HG03097 (cell line): ENCODE data around the gene LRRC26.

Experiments
- ATAC-seq: cut with Tn5 transposase; IDR thresholded peaks from one replicate; pipeline ENCODE4 v1.9.1; 2021; ENCODE audit not compliant: unreplicated experiment, low FRiP score

The LRRC26 gene

GRCh38 chr9:137169896-137170358 is at the start of gene LRRC26:
LRRC26 (minus strand) TSS chr9:137170051; CDS start chr9:137169943, 108 bp downstream.
- no peak for ATAC-seq

GRCh38 chr9:137218754-137219271 is 49.0 kb upstream of the LRRC26 start:
- no peak for ATAC-seq

- ATAC-seq, result no peak
Observed at GRCh38 chr9:137218212-137218753, 48.4 kb upstream of the LRRC26 start.

GRCh38 chr9:137217276-137218211 is 47.7 kb upstream of the LRRC26 start:
- ATAC-seq, result no peak

GRCh38 chr9:137216188-137216965 is 46.5 kb upstream of the LRRC26 start:
- ATAC-seq, result no peak

- ATAC-seq, result no peak
Observed at GRCh38 chr9:137215196-137215986, 45.5 kb upstream of the LRRC26 start.

GRCh38 chr9:137214620-137215019 is 44.8 kb upstream of the LRRC26 start:
- no peak for ATAC-seq

GRCh38 chr9:137213160-137214060 is 43.6 kb upstream of the LRRC26 start:
- no peak for ATAC-seq

- ATAC-seq, result no peak
Observed at GRCh38 chr9:137212520-137212919, 42.7 kb upstream of the LRRC26 start.

- ATAC-seq, result no peak
Observed at GRCh38 chr9:137211532-137211931, 41.7 kb upstream of the LRRC26 start.

GRCh38 chr9:137206602-137207001 is 36.8 kb upstream of the LRRC26 start:
- ATAC-seq, result no peak

- ATAC-seq, result peak; percentile 40
Observed at GRCh38 chr9:137205126-137206069, 35.5 kb upstream of the LRRC26 start, which contains the start of the genes NDOR1 and TMEM203. NDOR1 (plus strand) TSS chr9:137205700; CDS start chr9:137205778, 78 bp downstream. TMEM203 (minus strand) TSS chr9:137205648; CDS start chr9:137205414, 234 bp downstream.

- ATAC-seq, result no peak
Observed at GRCh38 chr9:137204731-137205125, 34.9 kb upstream of the LRRC26 start.

- ATAC-seq, result no peak
Observed at GRCh38 chr9:137202966-137203365, 33.1 kb upstream of the LRRC26 start.

GRCh38 chr9:137201205-137201868 is 31.5 kb upstream of the LRRC26 start:
- no peak for ATAC-seq

GRCh38 chr9:137200311-137201204 is 30.7 kb upstream of the LRRC26 start, which contains the start of gene TPRN:
TPRN (minus strand) TSS chr9:137200741; CDS start chr9:137200711, 30 bp downstream.
- peak; percentile 81 for ATAC-seq
